Measurements from ENCODE around the gene ARHGAP26. TPM values are rescaled to one million over a fixed set of nuclear protein-coding genes. Genes with fewer than 3 reads are reported as not detected.

ARHGAP26 gene
- total RNA-seq, 4 donors from 2014 or later: 28.2 to 52.3 (median 37.9) TPM

DNA sequence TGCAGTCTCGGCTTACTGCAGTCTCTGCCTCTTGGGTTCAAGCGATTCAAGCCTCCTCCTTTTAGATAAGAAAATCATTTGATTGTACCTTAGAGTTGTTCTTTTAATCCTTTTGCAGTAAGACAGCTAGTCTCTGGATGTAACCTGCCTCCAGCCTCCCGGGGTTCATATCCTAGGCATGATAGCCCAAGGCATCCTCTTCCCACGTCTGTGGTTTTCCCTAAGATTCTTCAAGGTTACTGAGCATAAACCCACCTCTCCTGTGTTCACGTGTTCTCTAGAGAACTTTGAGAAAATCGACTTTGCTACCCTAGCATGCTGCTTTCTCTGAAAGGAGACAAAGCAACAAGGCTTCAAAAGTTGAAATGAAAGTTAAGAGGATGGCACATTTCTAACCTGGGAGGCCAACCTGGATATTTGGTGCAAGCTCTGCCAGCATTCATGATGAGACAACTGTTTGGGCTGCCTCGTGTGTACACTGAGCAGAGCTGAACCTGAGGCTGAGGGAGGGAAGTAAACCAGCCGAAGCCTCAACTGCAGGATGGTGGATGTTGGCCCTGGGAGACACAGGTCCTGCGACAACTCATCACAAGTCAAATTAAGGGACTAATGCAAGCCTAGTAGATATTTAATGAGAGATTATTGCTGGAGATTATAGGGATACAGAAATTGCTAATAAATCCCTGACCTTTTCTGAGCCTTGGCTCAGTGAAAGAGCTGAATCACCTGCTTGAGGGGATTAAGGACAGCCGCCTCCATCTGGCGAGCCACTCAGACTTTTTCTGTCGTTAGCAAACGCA, 261.8 kb downstream of the ARHGAP26 start:
- intact Hi-C loops (cut with DNase I): no loop called here
- no peak overlapping the region for H3K27ac ChIP-seq
- H3K27me3 ChIP-seq: no peaks in the 10 kb centered on the region
- TF ChIP-seq POLR2A (IDR thresholded peaks at IDR 0.05): no peak
- TF ChIP-seq, protein P1, sequence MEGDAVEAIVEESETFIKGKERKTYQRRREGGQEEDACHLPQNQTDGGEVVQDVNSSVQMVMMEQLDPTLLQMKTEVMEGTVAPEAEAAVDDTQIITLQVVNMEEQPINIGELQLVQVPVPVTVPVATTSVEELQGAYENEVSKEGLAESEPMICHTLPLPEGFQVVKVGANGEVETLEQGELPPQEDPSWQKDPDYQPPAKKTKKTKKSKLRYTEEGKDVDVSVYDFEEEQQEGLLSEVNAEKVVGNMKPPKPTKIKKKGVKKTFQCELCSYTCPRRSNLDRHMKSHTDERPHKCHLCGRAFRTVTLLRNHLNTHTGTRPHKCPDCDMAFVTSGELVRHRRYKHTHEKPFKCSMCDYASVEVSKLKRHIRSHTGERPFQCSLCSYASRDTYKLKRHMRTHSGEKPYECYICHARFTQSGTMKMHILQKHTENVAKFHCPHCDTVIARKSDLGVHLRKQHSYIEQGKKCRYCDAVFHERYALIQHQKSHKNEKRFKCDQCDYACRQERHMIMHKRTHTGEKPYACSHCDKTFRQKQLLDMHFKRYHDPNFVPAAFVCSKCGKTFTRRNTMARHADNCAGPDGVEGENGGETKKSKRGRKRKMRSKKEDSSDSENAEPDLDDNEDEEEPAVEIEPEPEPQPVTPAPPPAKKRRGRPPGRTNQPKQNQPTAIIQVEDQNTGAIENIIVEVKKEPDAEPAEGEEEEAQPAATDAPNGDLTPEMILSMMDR (IDR thresholded peaks at IDR 0.05): no peak
- no peak overlapping the region for H3K4me3 ChIP-seq (replicated peaks in 1 of 3)
- no peaks in the 10 kb centered on the region for H3K36me3 ChIP-seq
- no peaks in the 10 kb centered on the region for H3K4me1 ChIP-seq
- no peaks in the 10 kb centered on the region for H3K9me3 ChIP-seq
- no peak for DNase-seq
- 88 to 92% methylated on average over 13 of the region's 13 CpGs for WGBS, 2 donors

DNA sequence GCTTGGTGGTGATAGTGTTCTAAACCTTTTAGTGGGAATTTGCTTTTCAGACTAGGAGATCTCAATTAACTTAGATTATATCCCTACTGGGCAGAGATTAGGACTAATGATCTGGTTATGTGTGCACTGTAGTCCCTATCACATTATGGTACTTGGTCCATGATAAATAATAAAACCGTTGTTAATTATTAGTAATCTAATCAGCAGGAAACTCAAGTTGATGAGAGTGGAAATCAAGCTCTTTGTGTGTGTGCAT, 262.3 kb downstream of the ARHGAP26 start:
- no peaks in the 10 kb centered on the region for H3K36me3 ChIP-seq
- no peak for DNase-seq
- no peak overlapping the region for H3K4me3 ChIP-seq (replicated peaks in 1 of 3)
- TF ChIP-seq, protein P1 (IDR thresholded peaks at IDR 0.05): no peak
- no peak for TF ChIP-seq POLR2A (IDR thresholded peaks at IDR 0.05)
- intact Hi-C loops (cut with DNase I): no loop called here
- 71 to 81% methylated on average over 1 of the region's 1 CpG for WGBS, 2 donors
- H3K4me1 ChIP-seq: no peaks in the 10 kb centered on the region
- H3K9me3 ChIP-seq: no peaks in the 10 kb centered on the region
- H3K27me3 ChIP-seq: no peaks in the 10 kb centered on the region
- no peak overlapping the region for H3K27ac ChIP-seq

DNA sequence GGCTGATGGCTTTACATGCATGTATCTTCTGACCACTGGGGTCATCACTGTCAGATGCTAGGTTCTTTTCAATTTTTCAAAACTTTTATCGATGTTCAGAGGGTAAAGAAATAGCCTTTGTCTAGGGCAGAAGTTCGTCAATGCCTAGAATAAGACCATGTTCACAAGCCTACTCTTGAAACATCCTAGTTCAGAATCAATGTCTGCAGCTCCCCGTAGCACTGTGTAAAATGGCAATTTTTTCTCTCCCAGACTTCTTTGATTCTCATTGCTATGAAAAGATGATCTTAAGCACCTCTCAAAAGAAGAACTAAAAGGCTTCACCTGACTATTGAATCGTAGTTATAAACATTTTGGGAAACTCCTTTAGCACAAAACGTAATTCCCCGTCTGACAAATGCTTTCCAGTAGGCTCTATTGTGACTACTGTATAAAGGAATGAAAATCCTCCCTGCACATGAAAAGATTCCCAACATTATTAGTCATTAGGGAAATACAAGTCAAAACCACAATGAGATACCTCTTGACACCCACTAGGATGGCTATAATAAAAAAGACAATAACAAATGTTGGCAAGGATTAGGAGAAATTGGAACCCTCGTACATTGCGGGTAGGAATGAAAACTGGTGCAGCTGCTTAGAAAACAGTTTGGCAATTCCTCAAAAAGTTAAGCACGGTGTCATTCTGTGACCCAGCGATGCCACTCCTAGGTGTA, 263.5 kb downstream of the ARHGAP26 start:
- Histone ChIP-seq H3K27me3 (no peaks in the 10 kb centered on the region), H3K4me3 (replicated peaks in 1 of 3) (no peak overlapping the region), H3K36me3 (no peaks in the 10 kb centered on the region), H3K27ac (no peak overlapping the region), H3K9me3 (no peaks in the 10 kb centered on the region), H3K4me1 (no peaks in the 10 kb centered on the region)
- TF ChIP-seq POLR2A (IDR thresholded peaks at IDR 0.05): no peak
- TF ChIP-seq, protein P1 (IDR thresholded peaks at IDR 0.05): no peak
- 79 to 85% methylated on average over 10 of the region's 10 CpGs for WGBS, 2 donors
- intact Hi-C loops (cut with DNase I): no loop called here
- DNase-seq: no peak

DNA sequence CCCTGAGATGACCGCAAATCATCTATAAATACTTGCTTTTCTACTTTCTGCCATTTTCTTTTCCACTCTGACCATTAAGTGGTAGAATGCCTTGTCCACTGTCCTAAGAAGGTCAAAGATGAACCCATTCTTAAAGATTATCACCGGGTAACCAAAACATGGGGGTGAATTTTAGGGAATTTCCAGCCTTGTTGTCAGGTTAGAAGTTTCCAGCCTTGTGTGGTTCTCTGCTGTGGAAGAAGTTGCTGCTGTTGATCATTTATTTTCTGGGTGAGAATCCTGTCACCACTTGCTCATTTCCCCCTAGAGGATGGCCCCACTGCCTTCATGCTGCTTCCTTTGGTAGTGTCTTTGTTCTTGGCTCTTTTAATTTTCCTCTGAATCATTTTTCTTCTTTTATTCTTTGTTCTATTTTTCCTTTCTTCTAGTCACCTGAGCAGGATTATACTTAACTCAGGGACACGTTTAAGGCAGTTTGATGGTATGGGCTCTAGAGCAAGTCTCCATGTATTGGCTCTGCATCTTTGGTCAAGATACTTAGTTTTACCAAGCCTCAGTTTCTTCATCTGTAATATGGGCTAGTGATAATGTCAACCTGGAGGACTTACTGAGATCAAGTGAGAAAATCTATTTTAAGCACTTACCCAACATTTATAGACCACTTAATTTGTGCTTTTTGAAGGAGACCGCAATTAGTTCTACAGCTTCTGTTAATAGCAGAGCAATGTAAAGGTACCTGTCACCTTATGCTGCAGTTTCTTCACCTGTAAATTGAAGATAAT, 266.2 kb downstream of the ARHGAP26 start:
- Histone ChIP-seq H3K27me3 (no peaks in the 10 kb centered on the region), H3K27ac (no peak overlapping the region), H3K4me3 (replicated peaks in 1 of 3) (no peak overlapping the region), H3K36me3 (no peaks in the 10 kb centered on the region), H3K4me1 (no peaks in the 10 kb centered on the region), H3K9me3 (no peaks in the 10 kb centered on the region)
- intact Hi-C loops (cut with DNase I): no loop called here
- TF ChIP-seq, protein P1 (IDR thresholded peaks at IDR 0.05): no peak
- no peak for TF ChIP-seq POLR2A (IDR thresholded peaks at IDR 0.05)
- no peak for DNase-seq
- 92 to 96% methylated on average over 4 of the region's 4 CpGs for WGBS, 2 donors
